ENCODE measurements around the gene SPTAN1. TPM values are rescaled to one million over a fixed set of nuclear protein-coding genes. Genes with fewer than 3 reads are reported as not detected.

Gene SPTAN1
- total RNA-seq, 3 donors from 2014 or later (not counting 1 experiment from before 2014, with no cell fraction given) = 301 to 420 (median 400) TPM

GRCh38 chr9:128556926-128557634, 4.7 kb downstream of the SPTAN1 start:
- peak overlapping the region; percentile 61 for H3K4me3 Mint-ChIP-seq
- Histone ChIP-seq H3K27me3 (ENCODE audit: control insufficient read depth, insufficient read depth, low read length) (no peaks in the 10 kb centered on the region), H3K27ac (ENCODE audit: low read length) (no peak overlapping the region), H3K4me3 (ENCODE audit: low read length) (no peak overlapping the region), H3K4me1 (ENCODE audit: control insufficient read depth, insufficient read depth, low read length) (peaks cover 17% of the 10 kb centered on the region), H3K36me3 (ENCODE audit: control insufficient read depth, insufficient read depth, low read length) (no peaks in the 10 kb centered on the region), H3K9me3 (ENCODE audit: control insufficient read depth, insufficient read depth, low read length) (no peaks in the 10 kb centered on the region)
- no peak for ATAC-seq
- TF ChIP-seq CTCF (IDR thresholded peaks at IDR 0.05) = no peak
- intact Hi-C loops (cut with micrococcal nuclease) = no loop called here
- no peaks in the 10 kb centered on the region for H3K36me3 Mint-ChIP-seq
- peaks cover 24 to 26% of the 10 kb centered on the region in 2 donors for H3K4me1 Mint-ChIP-seq
- no peak for DNase-seq
- no peaks in the 10 kb centered on the region for H3K27me3 Mint-ChIP-seq (ENCODE audit: low read depth in 2 of 2)
- H3K27ac Mint-ChIP-seq = peak overlapping the region; percentile 68 to 72
- H3K9me3 Mint-ChIP-seq = no peaks in the 10 kb centered on the region
- 88% methylated on average over 5 of the region's 5 CpGs for WGBS (ENCODE audit: insufficient coverage)

GRCh38 chr9:128558431-128559310, 6.3 kb downstream of the SPTAN1 start:
- DNase-seq (peak in 1 of 2 donors; percentile 74), ATAC-seq (peak; percentile 49 to 79 (median 71))
- no peaks in the 10 kb centered on the region for H3K27me3 Mint-ChIP-seq (ENCODE audit: low read depth in 2 of 2)
- H3K4me3 ChIP-seq (ENCODE audit: low read length) = no peak overlapping the region
- H3K27ac ChIP-seq (ENCODE audit: low read length) = no peak overlapping the region
- H3K4me1 Mint-ChIP-seq = peaks cover 24 to 26% of the 10 kb centered on the region in 2 donors
- no peaks in the 10 kb centered on the region for H3K9me3 Mint-ChIP-seq
- no peaks in the 10 kb centered on the region for H3K9me3 ChIP-seq (ENCODE audit: control insufficient read depth, insufficient read depth, low read length)
- intact Hi-C loops (cut with micrococcal nuclease) = no loop called here
- H3K4me1 ChIP-seq (ENCODE audit: control insufficient read depth, insufficient read depth, low read length) = peaks cover 17% of the 10 kb centered on the region
- H3K27ac Mint-ChIP-seq = peak overlapping the region; percentile 30 to 70
- TF ChIP-seq CTCF (IDR thresholded peaks at IDR 0.05) = no peak
- no peaks in the 10 kb centered on the region for H3K36me3 ChIP-seq (ENCODE audit: control insufficient read depth, insufficient read depth, low read length)
- 25% methylated on average over 12 of the region's 12 CpGs for WGBS (ENCODE audit: insufficient coverage)
- H3K4me3 Mint-ChIP-seq = no peak overlapping the region
- H3K27me3 ChIP-seq (ENCODE audit: control insufficient read depth, insufficient read depth, low read length) = no peaks in the 10 kb centered on the region
- no peaks in the 10 kb centered on the region for H3K36me3 Mint-ChIP-seq

- no peak for TF ChIP-seq CTCF (IDR thresholded peaks at IDR 0.05)
- H3K9me3 Mint-ChIP-seq = no peaks in the 10 kb centered on the region
- DNase-seq = no peak
- no peaks in the 10 kb centered on the region for H3K27me3 Mint-ChIP-seq (ENCODE audit: low read depth in 2 of 2)
- Histone ChIP-seq H3K9me3 (ENCODE audit: control insufficient read depth, insufficient read depth, low read length) (no peaks in the 10 kb centered on the region), H3K4me3 (ENCODE audit: low read length) (no peak overlapping the region), H3K36me3 (ENCODE audit: control insufficient read depth, insufficient read depth, low read length) (peaks cover 35% of the 10 kb centered on the region), H3K27ac (ENCODE audit: low read length) (no peak overlapping the region), H3K27me3 (ENCODE audit: control insufficient read depth, insufficient read depth, low read length) (no peaks in the 10 kb centered on the region), H3K4me1 (ENCODE audit: control insufficient read depth, insufficient read depth, low read length) (no peaks in the 10 kb centered on the region)
- ATAC-seq = no peak
- H3K27ac Mint-ChIP-seq = peak overlapping the region in 1 of 2 donors; percentile 43
- H3K36me3 Mint-ChIP-seq = peaks cover 24% of the 10 kb centered on the region
- intact Hi-C loops (cut with micrococcal nuclease) = no loop called here
- 87% methylated on average over 3 of the region's 4 CpGs for WGBS (ENCODE audit: insufficient coverage)
- H3K4me3 Mint-ChIP-seq = no peak overlapping the region
- H3K4me1 Mint-ChIP-seq = peaks cover 6 to 9% of the 10 kb centered on the region in 2 donors
Observed at GRCh38 chr9:128565578-128565977, 13.2 kb downstream of the SPTAN1 start.
